CD4-positive, alpha-beta T cell treated with Interleukin-17A for 1 hour (primary cell): ENCODE data around the gene ERV3-1.
A peak's percentile ranks its signal among the peaks of the same experiment; 100 is the strongest.
"Not testable (repeated sequence)": the region's sequence is repeated elsewhere in the genome, so short reads cannot be mapped to it uniquely, and the experiment has no call there.

Experiments used
- DNase-seq: peaks from one replicate; pipeline ENCODE4 v3.0.0-alpha.2; 2020

The ERV3-1 gene

DNA sequence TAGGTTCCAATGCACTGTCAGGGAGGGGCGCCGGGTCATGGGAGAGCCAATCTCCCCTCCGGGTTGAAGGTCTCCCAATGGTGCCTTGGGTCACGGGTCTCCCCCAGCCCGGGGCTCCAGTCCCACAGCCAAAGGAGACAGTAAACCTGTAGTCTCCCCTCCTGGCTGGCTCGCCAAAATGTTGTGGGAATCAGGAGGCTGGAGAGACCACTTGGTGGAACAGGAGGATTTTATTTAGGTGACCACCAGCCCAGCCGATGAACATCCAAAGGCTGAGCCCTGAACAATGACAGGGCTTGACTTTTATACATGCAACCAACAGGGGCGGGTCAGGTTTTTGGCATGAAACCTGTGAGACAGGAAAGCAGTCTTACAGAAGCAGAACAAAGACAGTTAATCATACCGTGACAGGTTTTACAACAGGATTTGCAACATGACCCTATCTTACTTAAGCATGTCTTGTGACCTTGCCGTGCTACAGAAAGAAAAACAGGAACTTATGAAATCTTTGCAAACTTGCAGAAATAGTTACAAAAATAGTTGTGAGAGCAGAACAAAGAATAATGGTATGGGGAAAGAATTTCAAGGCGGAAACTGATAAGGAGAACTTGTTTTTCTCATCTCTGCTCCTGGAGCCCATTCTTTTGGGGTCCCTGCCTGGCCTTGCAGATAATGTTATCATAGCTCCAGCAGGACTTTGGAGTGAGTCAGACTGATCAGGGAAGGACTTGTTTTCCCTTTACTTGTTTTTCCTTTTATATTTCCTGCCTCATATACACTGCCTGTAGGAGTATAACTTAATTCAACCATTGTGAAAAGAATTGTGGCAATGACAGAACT is 7.1 kb downstream of the ERV3-1 start:
- DNase-seq: peak; percentile 1

DNA sequence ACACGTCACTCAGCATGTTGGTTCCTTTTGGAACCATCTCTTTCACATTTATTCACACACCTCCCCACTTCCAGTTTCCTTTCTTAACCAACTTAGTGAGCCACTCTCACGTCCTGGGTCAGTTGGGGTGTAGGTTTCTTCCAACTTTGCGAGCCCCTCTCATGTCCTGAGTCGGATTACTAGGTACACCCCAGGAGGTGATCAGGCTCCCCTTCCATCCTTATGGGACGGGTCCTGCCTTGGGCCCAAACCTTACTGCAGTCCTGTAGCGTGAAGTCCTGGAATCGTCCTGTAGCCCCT is 7.7 kb downstream of the ERV3-1 start:
- DNase-seq: no peak

DNA sequence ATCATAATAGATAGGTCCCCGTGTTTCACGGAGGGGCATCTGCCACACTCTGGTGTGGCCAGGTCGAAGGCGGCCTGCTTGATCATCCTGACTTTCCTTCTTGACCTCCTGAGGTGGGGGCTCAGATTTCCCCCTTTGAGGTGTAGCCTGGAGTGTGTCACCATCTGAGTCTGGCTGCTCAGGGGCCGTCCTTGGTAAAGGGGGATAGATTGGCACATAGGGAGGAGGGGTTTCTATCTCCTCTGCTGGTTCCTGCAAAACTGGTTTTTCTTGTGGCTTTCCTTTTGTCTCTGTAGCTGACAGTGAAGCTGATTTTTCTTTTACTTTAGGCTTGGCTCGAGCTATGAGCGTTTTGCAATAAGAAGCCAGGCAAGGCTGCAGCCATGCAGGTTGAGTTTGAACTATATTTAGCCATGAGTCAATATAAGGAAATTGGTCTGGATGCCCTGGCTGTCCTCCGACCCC is 8.5 kb downstream of the ERV3-1 start:
- DNase-seq: no peak

DNA sequence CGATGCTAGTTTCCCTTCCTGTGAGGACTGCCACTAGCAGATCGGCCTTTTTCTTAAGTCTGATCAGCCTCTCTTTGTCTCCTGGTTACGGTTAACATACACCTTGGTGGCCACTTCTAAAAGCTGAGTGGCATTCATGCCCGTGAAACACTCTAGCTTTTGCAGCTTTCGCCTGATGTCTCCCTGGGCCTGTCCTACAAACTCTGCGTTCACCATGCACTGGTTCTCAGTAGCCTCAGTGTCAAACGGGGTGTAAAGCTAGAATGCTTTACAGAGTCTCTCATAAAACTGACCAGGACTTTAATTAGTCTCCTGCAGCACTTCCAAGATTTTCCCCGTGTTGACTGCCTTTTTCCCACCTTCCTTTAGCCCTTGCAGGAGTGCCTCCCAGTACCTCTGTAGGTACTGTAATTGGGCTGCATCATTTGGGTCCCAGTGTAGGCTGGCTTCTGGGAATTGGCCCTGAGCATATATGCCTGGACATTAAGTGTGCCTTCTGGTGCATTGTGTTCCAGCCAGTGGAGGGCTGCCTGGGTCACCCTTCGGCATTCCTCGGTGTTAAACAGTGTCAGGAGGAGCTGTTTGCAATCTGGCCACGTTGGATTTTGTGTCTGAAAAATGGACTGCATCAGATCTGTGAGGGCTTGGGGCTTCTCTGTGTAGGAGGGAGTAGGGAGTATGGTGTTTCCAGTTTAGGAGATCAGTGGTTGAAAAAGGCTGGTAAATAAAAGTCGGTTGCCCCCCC is 9.2 kb downstream of the ERV3-1 start:
- no peak for DNase-seq

DNA sequence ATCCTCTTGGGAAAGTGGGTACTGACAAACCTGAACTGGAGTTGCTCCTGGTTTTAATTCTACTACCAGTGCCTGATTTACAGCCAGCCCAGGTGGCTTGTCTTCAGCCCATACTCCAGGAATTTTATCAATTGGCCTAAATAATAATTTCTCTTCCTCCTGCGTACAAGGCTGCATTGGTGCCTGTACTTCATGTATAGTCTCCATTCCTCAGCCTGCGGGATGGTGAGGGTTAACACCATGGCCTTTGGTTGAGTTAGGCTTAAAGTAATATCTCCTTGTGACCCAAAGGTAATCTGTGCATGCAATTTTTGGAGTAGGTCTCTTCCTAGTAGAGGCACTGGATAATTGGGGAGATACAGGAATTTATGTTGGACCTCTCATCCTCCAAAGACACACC is 10.2 kb downstream of the ERV3-1 start:
- no peak for DNase-seq

DNA sequence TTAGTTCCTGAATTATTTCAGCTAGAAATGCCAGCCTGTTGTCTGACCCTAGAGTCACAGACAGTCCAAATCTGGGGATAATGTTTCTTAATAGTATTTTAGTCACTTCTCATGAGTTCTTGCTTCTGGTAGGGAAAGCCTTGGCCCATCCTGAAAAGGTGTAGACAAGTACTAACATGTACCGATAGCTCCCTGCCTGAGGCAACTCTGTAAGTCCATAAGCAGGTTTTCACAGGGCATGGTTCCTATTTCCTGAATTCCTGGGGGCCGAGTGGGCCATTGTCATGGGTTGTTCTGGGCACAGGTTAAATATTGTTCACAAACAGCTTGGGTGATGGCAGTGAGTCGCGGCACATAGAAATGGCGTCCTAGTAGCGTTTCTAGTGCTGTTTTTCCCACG is 12.6 kb downstream of the ERV3-1 start:
- no peak for DNase-seq

DNA sequence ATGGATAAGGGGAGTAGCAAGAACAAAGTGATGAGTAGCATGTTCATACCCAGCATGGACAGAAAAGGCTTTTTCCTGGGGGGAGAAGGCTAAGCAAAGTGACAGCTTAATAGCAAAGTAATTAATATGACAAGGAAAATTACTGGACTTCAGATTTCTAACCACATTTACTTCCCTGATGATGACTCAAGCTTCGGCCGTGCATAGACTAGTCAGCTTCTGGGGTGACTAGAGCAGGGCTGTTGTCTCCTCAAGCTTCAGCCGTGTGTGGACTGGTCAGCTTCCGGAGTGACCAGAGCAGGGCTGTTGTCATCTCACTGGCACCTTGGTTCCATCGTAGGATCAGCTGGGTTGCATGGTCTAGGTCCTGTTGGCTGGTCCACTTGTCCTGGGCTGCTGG is 13.5 kb downstream of the ERV3-1 start:
- no peak for DNase-seq

DNA sequence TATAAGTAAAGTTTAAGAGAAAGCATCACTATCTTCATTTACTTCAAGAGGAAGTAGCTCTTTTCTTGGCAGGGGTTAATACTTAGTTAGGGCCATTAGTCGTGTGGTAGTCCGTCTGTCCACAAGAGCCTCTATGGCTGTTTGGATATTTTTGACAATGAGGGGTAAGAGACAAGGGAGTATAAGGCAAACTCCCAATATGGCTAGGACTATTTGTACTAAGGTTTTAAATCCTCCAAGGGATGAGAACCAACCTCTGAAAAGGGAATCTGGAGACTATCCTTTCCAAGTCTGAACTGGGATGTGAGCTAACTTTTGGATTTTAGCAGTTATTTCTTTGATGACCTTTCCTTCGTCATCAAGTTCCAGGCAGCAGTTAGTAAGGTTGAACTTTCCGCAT is 15.6 kb downstream of the ERV3-1 start, which contains the start of gene ZNF117:
ZNF117 (minus strand) TSS at position 101 of the 400 bp plus-strand sequence.
- no peak for DNase-seq

DNA sequence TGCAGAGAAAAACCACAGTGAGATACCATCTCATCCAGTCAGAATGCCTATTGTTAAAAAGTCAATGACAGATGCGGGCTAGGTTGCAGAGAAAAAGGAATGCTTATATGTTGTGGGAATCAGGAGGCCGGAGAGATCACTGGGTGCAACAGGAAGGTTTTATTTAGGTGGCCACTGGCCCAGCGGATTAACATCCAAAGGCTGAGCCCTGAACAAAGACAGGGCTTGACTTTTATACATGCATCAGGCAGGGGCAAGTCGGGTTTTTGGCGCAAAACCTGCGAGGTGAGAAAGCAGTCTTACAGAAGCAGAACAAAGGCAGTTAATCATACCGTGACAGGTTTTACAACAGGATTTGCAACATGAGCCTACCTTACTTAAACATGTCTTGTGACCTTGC is 16.3 kb downstream of the ERV3-1 start:
- no peak for DNase-seq

DNA sequence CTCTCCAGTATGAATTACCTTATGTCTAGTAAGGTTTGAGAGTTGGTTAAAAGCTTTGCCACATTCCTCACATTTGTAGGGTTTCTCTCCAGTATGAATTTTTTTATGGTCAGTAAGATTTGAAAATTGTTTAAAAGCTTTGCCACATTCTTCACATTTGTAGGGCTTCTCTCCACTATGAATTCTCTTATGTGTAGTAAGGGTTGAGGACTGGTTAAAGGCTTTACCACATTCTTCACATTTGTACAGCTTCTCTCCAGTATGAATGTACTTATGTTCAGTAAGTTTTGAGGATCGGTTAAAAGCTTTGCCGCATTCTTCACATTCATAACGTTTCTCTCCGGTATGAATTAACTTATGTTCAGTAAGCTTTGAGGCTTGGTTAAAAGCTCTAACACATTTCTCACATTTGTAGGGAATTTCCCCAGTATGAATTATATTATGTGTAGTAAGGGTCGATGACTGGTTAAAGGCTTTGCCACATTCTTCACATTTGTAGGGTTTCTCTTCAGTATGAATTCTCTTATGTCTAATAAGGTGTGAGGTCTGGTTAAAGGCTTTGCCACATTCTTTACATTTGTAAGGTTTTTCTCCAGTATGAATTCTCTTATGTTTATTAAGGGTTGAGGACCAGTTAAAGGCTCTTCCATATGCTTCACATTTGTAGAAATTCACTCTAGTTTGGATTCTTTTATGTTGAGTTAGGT is 27.8 kb downstream of the ERV3-1 start:
- DNase-seq: no peak

DNA sequence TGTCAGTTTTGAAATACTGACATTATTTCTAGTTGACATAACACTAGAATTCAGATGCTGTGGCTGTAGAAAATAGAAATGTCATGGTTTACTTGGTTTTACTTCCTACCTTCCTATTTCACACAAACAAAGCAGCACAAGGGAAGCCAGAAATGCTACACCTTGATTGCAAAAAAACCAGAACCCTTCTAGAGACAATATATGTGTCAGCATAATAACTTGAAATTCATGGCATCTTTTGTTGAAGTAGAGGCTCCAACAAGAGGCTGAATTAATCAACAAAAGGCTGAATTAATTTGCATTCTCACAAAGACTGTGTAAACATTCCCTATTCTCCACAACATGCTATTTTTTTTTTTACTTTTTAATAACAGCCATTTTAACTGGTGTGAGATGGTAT is 40.9 kb downstream of the ERV3-1 start:
- no peak for DNase-seq

DNA sequence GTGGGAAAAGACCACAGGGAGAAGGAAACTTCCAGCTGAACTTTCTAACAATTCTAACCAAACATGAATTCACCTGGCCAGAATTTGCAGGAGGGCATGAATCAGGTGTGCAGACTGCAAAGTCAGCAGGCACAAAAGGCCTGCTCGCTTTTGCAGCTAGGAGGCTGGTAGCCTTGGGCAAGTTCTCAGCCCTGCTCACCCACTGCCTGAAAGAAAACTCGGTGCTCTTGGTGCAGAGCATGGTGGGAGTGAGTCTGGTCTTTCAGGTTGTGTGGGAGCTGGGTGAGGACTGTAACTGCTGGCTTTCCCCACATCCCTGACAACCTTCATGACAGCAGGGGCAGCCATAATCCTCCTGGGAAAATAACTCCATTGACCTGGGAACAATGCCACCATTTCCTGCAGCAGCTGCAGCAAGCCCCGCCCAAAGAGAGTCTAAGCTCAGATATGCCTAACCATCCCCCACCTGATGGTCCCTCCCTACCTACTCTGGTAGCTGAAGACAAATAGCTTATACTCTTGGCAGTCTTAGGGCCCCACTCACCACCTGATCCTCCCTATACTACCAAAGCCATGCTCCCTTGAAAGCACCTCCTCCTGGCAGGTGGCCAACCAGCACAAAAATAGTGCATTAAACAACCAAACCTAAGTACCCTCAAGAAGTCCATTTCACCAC is 47.3 kb downstream of the ERV3-1 start:
- DNase-seq: no peak

DNA sequence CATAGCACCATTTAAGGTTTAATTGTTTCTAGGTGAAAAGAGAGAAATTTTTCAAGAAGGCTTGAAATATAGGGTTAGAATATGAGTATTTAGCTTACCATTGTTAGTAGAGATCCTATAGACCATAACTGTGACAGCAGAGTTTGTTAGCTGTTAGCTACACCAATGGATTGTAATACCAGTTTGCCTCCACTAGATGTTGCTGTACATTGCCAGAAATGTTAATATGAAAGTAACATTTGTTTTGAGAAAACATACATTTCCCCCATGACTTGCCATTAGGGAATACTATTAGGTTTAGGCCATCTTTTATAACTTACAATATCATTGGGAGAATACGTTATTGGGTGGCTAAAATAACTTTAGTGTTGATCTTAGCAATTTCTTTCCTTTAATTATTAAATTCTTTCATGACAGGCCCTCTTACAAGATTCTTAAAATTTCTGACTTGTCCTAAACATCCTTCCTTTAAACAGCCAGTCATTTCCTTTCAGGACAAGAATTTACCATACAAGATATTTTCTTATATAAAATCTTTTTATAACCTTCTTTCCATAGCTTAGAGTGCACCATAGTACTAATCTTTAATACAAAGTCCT is 55.1 kb downstream of the ERV3-1 start:
- DNase-seq: peak; percentile 68

DNA sequence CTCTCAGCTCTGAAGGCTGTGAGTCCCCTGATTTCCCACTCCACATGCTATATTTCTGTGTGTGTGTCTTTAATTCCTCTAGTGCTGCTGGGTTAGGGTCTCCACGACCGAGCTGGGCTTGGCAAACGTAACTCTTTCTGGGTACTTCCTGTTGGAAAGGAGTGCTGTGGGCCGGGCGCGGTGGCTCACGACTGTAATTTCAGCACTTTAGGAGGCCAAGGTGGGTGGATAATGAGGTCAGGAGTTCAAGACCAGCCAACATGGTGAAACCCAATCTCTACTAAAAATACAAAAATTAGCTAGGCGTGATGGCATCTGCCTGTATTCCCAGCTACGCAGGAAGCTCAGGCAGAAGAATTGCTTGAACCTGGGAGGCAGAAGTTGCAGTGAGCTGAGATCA is 55.8 kb downstream of the ERV3-1 start:
- not testable (repeated sequence) for DNase-seq

DNA sequence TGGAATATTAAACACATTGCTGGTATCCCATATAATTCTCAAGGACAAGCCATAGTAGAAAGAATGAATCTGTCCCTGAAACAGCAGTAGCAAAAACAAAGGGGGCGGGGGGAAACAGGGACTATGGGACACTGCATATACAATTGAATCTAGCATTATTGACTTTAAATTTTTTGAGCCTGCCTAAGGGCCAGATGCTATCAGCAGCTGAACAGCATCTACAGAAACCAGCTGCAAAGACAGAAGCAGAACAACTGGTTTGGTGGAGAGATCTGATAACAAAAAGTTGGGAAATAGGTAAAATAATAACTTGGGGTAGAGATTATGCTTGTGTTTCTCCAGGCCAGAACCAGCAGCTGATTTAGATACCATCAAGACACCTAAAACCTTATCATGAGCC is 57.7 kb downstream of the ERV3-1 start:
- not testable (repeated sequence) for DNase-seq

DNA sequence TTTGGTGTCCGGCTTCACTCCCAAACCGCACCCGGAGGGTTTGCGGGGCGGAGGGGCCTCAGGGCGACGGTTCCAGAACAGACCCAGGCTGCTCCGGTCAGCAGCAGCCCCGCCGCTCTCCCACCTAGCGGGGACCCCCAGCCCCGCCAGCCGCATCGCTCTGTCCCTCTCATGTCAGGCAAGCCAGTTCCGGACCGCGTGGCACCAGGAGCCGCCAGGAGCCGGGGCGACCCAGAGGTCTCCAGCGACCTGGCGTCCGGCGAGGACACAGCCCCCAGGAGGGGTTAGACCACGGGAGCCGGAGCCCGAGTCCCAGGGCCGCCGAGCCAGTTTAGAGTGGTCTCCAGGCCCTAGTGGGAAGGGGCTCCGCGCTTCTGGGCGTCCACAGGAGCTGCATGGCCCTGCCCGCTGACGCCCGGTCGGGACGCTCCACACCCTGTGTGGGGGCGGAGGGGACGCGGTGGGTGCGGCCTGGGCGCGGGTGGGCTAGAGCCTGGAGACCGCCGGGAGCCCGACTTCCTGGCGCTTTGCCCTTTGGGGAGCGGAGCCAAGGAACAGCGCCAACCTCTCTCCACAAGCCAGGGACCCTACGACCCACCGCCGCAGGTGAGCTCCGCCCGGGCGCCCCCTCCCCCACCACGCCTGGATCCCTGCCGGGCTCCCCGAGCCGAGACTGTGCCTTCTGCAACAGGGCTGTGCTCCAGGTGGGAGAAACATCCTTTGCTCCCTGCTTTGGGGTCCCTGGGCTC is 59.1 kb downstream of the ERV3-1 start:
- no peak for DNase-seq

DNA sequence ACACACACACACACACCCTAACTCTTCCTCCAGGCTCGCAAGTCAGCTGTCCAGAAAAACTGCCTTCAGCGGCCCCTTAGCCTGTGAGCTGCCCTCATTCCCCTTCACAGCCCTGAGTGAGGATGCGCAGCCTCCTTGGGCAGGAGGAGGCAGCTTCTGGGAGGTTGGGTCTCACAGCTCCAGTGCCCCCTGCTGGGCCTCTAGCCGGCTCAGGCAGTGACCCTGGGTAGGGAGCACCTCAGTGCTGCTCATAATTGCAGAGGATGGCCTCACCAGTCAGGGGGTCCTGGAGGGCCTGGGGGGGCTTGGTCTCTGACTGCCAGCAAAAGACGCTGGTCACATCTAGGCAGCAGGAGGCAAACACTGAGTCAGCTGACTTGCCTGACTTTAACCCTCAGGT is 59.7 kb downstream of the ERV3-1 start:
- DNase-seq: no peak

DNA sequence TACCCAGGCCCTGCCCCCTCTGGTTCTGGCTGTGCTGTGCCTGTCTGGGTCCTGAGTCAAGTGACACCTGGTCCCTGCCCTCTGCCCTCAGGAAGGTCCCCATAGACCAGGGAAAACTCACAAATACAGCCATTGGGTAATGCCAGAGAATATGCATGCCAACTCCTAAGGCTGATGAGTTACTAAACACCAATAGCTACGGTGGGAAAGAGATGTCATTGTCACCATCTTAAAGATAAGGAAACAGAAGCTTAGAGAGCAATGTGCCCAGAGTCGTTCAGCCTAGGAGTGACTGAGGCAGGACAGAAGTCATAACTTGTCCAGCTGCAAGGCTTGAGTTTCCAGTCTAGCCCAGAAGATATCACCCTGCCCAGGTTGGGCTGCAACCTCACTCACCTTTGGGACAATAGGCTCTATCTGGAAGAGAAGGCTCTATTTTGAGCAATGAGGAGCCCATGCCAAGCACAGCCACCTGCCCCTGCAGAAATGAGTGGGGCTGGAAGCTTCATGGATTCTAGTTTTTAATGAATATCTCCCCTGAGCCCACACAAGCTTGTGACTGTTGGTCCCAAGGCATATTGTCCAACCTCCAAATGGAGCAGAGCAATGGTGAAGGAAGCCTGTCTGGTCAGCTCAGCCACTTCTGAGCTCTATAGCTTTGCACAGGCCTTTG is 60.8 kb downstream of the ERV3-1 start:
- no peak for DNase-seq

DNA sequence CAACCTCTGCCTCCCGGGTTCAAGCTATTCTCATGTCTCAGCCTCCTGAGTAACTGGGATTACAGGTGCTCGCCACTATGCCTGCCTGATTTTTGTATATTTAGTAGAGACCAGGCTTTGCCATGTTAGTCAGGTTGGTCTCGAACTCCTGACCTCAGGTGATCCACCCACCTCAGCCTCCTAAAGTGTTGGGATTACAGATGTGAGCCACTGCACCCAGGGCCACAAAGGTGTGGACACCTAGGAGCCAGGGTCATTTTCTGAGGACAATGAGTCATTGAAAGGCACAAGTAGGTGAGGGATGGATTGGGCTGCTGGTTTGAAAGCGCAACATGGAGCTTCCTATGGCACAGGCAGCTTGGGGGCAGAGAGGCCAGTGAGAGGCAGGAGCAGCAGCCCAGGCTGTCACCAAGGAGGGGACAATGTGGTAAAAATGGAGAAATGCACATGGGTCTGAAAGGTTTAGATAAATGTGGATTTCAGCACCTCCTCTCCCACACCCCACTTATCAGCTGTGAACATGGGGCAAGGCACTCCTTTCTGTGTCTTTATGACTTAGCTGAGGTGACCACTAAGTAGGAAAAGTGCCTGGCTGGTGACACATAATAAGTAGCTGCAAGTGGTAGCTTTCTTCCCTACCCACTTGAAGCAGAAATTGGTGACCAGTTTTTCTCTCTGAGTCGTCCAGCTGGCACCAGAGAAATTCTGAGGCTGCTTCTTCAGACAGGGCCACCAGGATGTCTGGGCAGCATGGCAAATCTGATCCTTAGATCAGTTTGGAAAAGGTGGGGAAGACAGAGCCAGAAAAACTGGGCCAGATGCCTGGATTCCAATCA is 61.6 kb downstream of the ERV3-1 start:
- DNase-seq: not testable (repeated sequence)
